ENCODE results near the gene MYOM3.

- no peak for TF ChIP-seq CTCF (IDR thresholded peaks at IDR 0.05; ENCODE audit: low read depth, low read length, poor library complexity, severe bottlenecking)
- no peak for TF ChIP-seq EZH2phosphoT487 (IDR thresholded peaks at IDR 0.05; ENCODE audit: borderline replicate concordance, low read length)
Observed at GRCh38 chr1:24089027-24089742, 22.8 kb downstream of the MYOM3 start.

Data from DOHH2 (cell line).